Effector memory CD4-positive, alpha-beta T cell (primary cell): ENCODE results near the gene HPDL.

Experiments
- DNase-seq, 3 donors: peaks; one replicate each; pipeline ENCODE4 v3.0.0-alpha.2; 2020
- H3K27ac ChIP-seq: 2 replicates; pipeline ENCODE4 v1.7.0; 2013; ENCODE audit warnings: mild to moderate bottlenecking, low read length, moderate library complexity; ENCODE audit not compliant: insufficient read depth, poor library complexity, severe bottlenecking
- H3K27me3 ChIP-seq: replicated peaks from 2 replicates; pipeline ENCODE4 v1.7.0; 2013; ENCODE audit warnings: mild to moderate bottlenecking, low read length; ENCODE audit not compliant: insufficient read depth, control insufficient read depth, poor library complexity, severe bottlenecking
- H3K36me3 ChIP-seq: 2 replicates; pipeline ENCODE4 v1.7.0; 2013; ENCODE audit warnings: mild to moderate bottlenecking, low read length, moderate library complexity; ENCODE audit not compliant: control insufficient read depth, insufficient read depth
- H3K4me1 ChIP-seq: 2 replicates; pipeline ENCODE4 v1.7.0; 2013; ENCODE audit warnings: low read length, mild to moderate bottlenecking; ENCODE audit not compliant: control insufficient read depth, insufficient read depth, poor library complexity, severe bottlenecking
- H3K4me3 ChIP-seq: 2 replicates; pipeline ENCODE4 v1.7.0; 2013; ENCODE audit warnings: low read length, low read depth, mild to moderate bottlenecking; ENCODE audit not compliant: insufficient read depth, poor library complexity, severe bottlenecking
- H3K9me3 ChIP-seq: 2 replicates; pipeline ENCODE4 v1.7.0; 2013; ENCODE audit warnings: mild to moderate bottlenecking, low read length, moderate library complexity; ENCODE audit not compliant: control insufficient read depth

Gene HPDL

DNA sequence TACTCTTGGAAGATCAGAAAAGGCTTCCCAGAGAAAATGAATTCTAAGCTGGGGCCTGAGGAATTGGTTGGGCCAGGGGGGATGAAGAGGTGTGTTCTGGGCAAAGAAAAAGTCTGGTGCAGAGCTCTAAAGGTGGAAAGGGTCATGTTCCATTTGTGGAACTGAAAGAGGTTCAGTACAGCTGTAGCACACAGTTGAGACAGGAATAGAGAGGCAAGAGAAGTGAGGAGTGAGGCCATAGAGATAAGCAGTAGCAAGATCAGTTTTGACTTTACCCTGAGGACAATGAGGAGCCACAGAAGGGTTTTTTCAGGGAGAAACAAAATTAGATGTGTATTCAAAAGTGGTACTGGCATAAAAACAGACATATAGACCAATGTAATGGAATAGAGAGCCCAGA is 43.9 kb downstream of the HPDL start:
- no peak for DNase-seq
- Histone ChIP-seq H3K4me1 (no peaks in the 10 kb centered on the region), H3K27ac (no peak overlapping the region), H3K27me3 (no peaks in the 10 kb centered on the region), H3K9me3 (no peaks in the 10 kb centered on the region), H3K36me3 (no peaks in the 10 kb centered on the region), H3K4me3 (no peak overlapping the region)

DNA sequence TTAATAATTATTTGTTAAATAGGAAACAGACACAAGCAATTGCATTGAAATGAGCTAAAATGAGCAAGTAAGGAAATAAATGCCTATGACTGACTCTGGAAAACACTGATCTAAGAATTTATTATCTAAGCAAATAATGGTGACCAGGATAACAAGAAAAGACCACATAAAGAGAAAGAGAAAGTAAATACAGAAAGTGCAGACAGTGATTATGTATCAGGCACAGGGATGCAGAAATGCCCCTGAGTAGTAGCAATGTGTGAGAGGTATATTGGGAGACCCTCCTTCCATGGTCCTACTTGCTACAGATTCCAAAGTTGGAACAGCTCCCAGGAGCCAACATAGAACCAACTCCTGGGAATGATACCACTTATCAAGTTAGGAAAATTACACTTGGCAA is 46.9 kb downstream of the HPDL start:
- Histone ChIP-seq H3K4me3 (no peak overlapping the region), H3K27me3 (no peaks in the 10 kb centered on the region), H3K9me3 (no peaks in the 10 kb centered on the region), H3K4me1 (no peaks in the 10 kb centered on the region), H3K27ac (no peak overlapping the region), H3K36me3 (no peaks in the 10 kb centered on the region)
- no peak for DNase-seq

DNA sequence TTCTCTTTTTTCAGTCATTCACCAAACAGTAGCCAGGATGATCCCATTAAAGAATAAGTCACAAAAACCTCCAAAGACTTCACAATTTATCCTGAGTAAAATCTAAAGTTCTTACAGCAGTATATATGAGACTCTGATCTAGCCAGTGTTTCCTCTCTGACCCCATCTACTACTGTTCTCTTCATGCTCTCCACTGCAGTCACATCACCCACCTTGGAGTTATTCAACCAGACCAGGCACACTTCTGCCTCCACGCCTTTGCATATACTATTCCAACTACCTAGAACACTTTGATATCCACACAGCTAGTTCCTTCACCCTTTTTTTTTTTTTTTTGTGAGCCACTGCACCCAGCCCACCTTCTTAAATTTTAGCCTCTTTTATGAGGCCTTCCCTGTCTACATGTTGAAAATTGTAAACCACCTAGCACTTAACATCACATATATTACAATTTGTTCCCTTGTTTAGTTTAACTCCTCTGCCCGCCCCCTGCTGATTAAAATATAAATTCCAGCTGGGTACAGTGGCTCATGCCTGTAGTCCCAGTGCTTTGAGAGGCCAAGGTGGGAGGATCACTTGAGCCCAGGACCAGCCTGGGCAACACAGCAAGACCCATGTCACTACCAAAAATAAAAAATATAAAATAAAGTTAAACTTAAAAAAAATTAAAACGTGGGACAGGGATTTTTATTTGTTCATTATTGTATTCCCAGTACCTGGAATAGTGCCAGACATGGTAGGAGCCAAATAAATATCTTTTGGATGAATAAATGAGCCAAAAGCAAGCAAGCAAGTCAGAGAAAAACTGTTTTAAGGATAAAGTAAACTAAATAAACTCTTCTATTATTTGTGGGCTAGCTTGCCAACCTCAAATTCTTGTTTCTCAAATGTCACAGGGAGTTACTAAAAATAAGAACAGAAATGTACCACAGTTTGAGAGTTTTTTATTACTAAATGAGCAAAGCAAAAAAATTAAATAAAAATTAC is 48.7 kb downstream of the HPDL start:
- Histone ChIP-seq H3K36me3 (no peaks in the 10 kb centered on the region), H3K9me3 (no peaks in the 10 kb centered on the region), H3K4me3 (no peak overlapping the region), H3K27me3 (no peaks in the 10 kb centered on the region), H3K27ac (no peak overlapping the region), H3K4me1 (no peaks in the 10 kb centered on the region)
- no peak for DNase-seq

DNA sequence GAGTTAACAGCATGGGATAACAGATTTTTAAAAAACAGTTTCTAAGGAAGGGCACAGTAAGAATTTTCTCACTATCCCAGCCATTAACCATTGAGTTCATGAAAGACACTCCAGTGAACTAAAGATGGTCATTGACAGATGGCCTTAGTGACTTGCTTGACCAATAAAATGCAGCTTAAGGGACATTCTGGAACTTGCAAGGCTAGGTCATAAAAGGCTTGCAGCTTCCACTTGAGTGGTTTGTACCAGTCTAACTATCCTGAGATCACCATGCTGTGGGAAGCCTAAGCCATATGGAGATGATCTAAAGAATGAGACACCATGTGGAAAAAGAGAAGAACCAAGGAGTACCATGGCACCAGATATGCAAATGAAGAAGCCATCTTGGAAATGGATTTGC is 51.5 kb downstream of the HPDL start:
- no peak overlapping the region for H3K4me3 ChIP-seq
- no peaks in the 10 kb centered on the region for H3K36me3 ChIP-seq
- no peak overlapping the region for H3K27ac ChIP-seq
- no peaks in the 10 kb centered on the region for H3K4me1 ChIP-seq
- no peaks in the 10 kb centered on the region for H3K9me3 ChIP-seq
- no peaks in the 10 kb centered on the region for H3K27me3 ChIP-seq
- no peak for DNase-seq
